ENCODE measurements around the gene ANGPT4.

ANGPT4 gene

DNA sequence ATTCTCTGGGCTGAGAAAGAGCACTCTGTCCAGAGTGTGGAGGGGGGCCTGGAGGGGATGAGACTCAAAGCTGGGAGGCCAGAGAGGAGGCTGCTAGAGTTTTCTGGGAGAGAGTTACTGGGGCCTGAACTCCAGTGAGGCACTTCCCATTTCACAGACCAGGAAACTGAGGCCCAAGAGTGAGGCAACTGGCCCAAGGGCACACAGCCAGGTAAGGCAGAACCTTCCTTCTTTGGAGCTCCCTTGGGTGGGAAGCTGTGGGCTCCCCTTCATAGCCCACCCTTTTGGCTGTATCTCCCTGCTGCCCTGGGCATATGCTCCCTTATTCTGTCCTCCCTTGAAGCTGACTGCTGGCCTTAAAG is 34.4 kb downstream of the ANGPT4 start:
- no peak for DNase-seq (ENCODE audit: low read depth)
- TF ChIP-seq POLR2A (IDR thresholded peaks at IDR 0.05; ENCODE audit: extremely low read depth, insufficient read length): no peak
- TF ChIP-seq, protein P1, sequence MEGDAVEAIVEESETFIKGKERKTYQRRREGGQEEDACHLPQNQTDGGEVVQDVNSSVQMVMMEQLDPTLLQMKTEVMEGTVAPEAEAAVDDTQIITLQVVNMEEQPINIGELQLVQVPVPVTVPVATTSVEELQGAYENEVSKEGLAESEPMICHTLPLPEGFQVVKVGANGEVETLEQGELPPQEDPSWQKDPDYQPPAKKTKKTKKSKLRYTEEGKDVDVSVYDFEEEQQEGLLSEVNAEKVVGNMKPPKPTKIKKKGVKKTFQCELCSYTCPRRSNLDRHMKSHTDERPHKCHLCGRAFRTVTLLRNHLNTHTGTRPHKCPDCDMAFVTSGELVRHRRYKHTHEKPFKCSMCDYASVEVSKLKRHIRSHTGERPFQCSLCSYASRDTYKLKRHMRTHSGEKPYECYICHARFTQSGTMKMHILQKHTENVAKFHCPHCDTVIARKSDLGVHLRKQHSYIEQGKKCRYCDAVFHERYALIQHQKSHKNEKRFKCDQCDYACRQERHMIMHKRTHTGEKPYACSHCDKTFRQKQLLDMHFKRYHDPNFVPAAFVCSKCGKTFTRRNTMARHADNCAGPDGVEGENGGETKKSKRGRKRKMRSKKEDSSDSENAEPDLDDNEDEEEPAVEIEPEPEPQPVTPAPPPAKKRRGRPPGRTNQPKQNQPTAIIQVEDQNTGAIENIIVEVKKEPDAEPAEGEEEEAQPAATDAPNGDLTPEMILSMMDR (IDR thresholded peaks at IDR 0.05; ENCODE audit: low read depth, low read length): no peak
- no peak overlapping the region for H3K4me3 ChIP-seq (ENCODE audit: low read depth, low read length)

DNA sequence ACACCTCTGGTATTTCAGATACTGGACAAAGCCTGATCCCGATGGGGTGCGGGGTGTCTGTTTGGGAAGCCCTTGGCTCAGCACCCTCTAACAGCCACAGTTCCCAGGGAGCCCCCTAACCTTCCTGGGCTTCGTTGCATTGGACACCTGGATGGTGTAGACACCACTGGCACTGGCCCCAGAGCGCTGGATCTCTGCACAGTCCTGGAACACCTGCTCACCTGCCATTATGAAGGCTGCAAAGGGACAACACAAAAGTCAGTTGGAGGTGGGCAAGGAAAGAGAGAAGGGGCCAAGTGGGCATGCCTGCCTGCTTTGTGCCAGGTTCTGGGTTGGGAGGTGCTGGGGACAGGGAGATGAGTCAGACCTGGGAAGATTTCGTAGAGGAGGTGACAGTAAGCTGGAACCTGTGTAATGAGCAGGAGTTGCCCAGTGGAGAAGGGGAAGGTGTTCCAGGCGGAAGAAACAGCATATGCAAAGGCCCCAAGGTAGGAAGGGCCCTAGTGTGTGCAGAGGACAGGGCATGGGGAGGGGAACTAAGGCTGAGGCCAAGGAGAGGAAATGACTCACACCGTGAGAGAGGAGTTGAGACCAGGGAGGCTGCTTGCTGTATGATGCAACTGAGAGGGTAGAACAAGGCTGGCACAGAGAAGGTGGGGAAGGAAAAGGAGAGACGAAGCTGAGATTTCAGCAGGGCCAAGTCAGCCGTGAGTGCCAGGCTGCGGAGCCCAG is 34.9 kb downstream of the ANGPT4 start:
- H3K4me3 ChIP-seq (ENCODE audit: low read depth, low read length): no peak overlapping the region
- peak; percentile 72 for DNase-seq (ENCODE audit: low read depth)
- TF ChIP-seq, protein P2, sequence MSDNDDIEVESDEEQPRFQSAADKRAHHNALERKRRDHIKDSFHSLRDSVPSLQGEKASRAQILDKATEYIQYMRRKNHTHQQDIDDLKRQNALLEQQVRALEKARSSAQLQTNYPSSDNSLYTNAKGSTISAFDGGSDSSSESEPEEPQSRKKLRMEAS (IDR thresholded peaks at IDR 0.05; ENCODE audit: low read depth, low read length): no peak
- TF ChIP-seq POLR2A (IDR thresholded peaks at IDR 0.05; ENCODE audit: extremely low read depth, insufficient read length) (no peak), MYC (IDR thresholded peaks at IDR 0.05; ENCODE audit: low read depth, low read length) (no peak)
- TF ChIP-seq, protein P1 (IDR thresholded peaks at IDR 0.05; ENCODE audit: low read depth, low read length): no peak

DNA sequence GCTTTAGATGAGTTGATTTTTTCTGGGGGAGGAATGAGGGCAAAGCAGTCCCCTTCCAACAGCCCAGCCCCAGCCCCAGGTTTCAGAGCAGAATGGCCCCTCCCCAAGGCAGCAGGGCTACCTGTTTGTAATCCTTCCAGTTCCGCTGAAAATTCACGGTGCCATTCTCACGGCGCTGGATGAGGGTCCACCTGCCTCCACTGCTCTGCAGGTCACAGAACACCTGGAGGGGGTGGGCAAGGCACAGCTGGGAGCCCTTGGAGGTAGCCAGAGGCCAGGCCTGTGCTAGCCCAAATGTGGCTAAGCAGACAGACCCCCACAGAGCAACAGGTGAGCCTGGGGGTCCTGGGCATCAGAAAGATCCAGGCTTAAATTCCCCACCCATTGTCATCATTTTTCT is 36.5 kb downstream of the ANGPT4 start:
- TF ChIP-seq, protein P1 (IDR thresholded peaks at IDR 0.05; ENCODE audit: low read depth, low read length): no peak
- TF ChIP-seq, protein P2 (IDR thresholded peaks at IDR 0.05; ENCODE audit: low read depth, low read length): no peak
- DNase-seq (ENCODE audit: low read depth): no peak
- H3K4me3 ChIP-seq (ENCODE audit: low read depth, low read length): no peak overlapping the region

DNA sequence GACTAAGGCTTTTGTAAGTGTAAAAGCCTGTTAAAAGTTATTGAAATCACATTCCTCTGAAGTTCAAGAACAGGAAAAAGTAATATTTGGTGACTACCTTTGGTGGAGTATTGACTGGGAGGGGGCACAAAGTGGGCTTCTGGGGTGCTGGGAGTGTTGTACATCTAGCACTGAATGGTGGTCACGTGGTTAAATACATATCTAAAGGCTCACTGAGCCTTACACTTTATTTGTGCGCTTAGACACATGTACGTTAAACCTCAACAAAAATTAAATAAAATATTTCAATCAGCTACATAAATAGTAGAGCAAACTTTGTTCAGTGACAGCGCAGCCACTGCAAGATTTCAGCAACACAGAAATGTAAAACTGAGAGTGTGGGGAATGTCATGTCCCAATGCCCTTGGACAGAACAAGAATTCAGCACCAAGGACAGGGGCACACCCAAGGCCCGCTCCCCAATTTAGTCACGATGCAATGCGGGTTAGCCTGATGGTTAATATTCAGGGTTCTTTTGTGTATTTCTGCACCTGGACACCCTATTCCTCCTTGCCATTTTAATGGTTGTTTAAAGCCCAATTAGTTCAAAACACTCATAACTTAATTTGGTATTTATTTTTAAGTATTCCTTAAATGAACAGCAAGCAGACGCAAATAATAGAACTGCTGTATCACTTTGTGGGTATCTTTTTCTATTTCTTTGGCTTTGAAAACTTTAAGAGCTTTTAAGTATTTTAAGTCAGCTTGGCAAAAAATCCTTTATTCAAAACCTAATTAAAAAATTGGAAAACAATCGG is 37.4 kb downstream of the ANGPT4 start:
- no peak for TF ChIP-seq POLR2A (IDR thresholded peaks at IDR 0.05; ENCODE audit: extremely low read depth, insufficient read length)
- TF ChIP-seq, protein P1 (IDR thresholded peaks at IDR 0.05; ENCODE audit: low read depth, low read length): no peak
- peak; percentile 45; the same call in 1 of the 2 replicates for TF ChIP-seq MYC (IDR thresholded peaks at IDR 0.05; ENCODE audit: low read depth, low read length)
- TF ChIP-seq, protein P2 (IDR thresholded peaks at IDR 0.05; ENCODE audit: low read depth, low read length): peak; percentile 36; the same call in 1 of the 2 replicates
- no peak overlapping the region for H3K4me3 ChIP-seq (ENCODE audit: low read depth, low read length)
- peak; percentile 63 for DNase-seq (ENCODE audit: low read depth)

DNA sequence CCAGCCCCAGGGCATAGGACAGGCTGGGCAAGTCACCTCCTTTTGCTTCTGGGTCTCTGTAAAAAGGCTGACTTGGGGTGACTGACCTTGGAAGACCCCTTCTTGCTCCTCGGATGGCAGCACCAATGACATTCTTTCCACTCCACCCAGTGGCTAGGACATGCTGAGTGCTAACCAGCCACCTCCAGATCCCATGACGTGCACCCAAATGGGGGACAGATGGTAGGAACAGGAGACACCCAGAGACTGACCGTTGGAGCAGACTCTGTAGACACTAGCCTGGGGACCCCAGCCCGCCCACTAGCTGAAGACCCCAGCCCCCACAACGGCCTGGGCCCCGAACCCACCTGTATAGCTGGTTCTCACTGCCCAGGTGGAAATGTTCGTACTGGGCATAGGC is 38.3 kb downstream of the ANGPT4 start:
- no peak for DNase-seq (ENCODE audit: low read depth)
- H3K4me3 ChIP-seq (ENCODE audit: low read depth, low read length): no peak overlapping the region
- TF ChIP-seq, protein P1 (IDR thresholded peaks at IDR 0.05; ENCODE audit: low read depth, low read length): no peak
- TF ChIP-seq MYC (IDR thresholded peaks at IDR 0.05; ENCODE audit: low read depth, low read length): no peak
- TF ChIP-seq, protein P2 (IDR thresholded peaks at IDR 0.05; ENCODE audit: low read depth, low read length): no peak
- no peak for TF ChIP-seq POLR2A (IDR thresholded peaks at IDR 0.05; ENCODE audit: extremely low read depth, insufficient read length)
